Breast epithelium (tissue), 3 donors: ENCODE measurements around the gene GDPD4.

Source experiments
- POLR2A ChIP-seq: fragments of 450-650 bp; IDR thresholded peaks from one replicate; pipeline ENCODE4 v1.6.1; 2016; ENCODE audit warnings: antibody characterized with exemption, mild to moderate bottlenecking, moderate library complexity
- TF ChIP-seq, protein P1 (sequence below), 3 donors: fragments of 450-650 bp; IDR thresholded peaks; one replicate each; pipeline ENCODE4 v1.5.1; 2016 to 2017; ENCODE audit warnings: antibody characterized with exemption in 3 of 3, mild to moderate bottlenecking in 3 of 3, moderate library complexity in 3 of 3

DNA sequence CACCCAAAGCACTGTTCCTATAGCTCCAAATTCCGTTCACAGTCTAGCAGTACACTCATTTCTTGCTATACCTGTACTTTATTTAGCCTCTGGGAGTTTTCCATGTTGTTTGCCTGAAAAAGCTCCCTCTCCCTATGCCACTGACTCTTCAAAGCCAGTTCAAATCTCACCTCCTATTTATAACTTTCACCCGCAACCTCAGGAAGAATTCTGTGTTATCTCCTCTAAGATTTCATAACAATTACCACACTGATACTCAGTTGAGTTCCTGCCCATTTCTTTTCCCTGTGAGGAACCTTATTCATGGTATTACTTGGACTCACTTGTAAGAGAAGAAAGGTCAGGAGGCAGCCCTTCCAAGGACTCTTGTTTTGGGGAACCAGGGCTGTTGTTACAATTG is 25.2 kb downstream of the GDPD4 start:
- TF ChIP-seq, protein P1, sequence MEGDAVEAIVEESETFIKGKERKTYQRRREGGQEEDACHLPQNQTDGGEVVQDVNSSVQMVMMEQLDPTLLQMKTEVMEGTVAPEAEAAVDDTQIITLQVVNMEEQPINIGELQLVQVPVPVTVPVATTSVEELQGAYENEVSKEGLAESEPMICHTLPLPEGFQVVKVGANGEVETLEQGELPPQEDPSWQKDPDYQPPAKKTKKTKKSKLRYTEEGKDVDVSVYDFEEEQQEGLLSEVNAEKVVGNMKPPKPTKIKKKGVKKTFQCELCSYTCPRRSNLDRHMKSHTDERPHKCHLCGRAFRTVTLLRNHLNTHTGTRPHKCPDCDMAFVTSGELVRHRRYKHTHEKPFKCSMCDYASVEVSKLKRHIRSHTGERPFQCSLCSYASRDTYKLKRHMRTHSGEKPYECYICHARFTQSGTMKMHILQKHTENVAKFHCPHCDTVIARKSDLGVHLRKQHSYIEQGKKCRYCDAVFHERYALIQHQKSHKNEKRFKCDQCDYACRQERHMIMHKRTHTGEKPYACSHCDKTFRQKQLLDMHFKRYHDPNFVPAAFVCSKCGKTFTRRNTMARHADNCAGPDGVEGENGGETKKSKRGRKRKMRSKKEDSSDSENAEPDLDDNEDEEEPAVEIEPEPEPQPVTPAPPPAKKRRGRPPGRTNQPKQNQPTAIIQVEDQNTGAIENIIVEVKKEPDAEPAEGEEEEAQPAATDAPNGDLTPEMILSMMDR (IDR thresholded peaks at IDR 0.05), result no peak
- no peak for TF ChIP-seq POLR2A
